Endodermal cell (in vitro differentiated cells): ENCODE data around the gene CATSPERB. TPM values are rescaled to one million over a fixed set of nuclear protein-coding genes. Genes with fewer than 3 reads are reported as not detected.

ENCODE experiments used
- DNase-seq: peaks from one replicate; pipeline ENCODE4 v3.0.0-alpha.2; 2017
- H3K27ac ChIP-seq: 2 replicates; pipeline ENCODE4 v1.5.1; 2013; ENCODE audit warnings: mild to moderate bottlenecking, low read depth, low read length, moderate library complexity
- H3K27me3 ChIP-seq: 2 replicates; pipeline ENCODE4 v1.6.1; 2013; ENCODE audit warnings: mild to moderate bottlenecking, low read length, moderate library complexity; ENCODE audit not compliant: insufficient read depth, control insufficient read depth, poor library complexity, severe bottlenecking
- H3K36me3 ChIP-seq: 2 replicates; pipeline ENCODE4 v1.7.0; 2013; ENCODE audit warnings: mild to moderate bottlenecking, low read length, moderate library complexity; ENCODE audit not compliant: control insufficient read depth, insufficient read depth
- H3K4me1 ChIP-seq: one replicate; pipeline ENCODE4 v1.7.0; 2013; ENCODE audit warnings: low read length; ENCODE audit not compliant: control insufficient read depth, insufficient read depth
- H3K4me3 ChIP-seq: 2 replicates; pipeline ENCODE4 v1.5.1; 2013; ENCODE audit warnings: mild to moderate bottlenecking, low read length, moderate library complexity
- H3K9ac ChIP-seq: 2 replicates; pipeline ENCODE4 v1.6.1; 2013; ENCODE audit warnings: mild to moderate bottlenecking, low read length, moderate library complexity; ENCODE audit not compliant: poor library complexity, severe bottlenecking; ENCODE audit errors: extremely low read depth
- H3K9me3 ChIP-seq: 2 replicates; pipeline ENCODE4 v1.6.1; 2013; ENCODE audit warnings: mild to moderate bottlenecking, low read length, moderate library complexity; ENCODE audit not compliant: control insufficient read depth
- H3K27ac Mint-ChIP-seq: 2 replicates; pipeline ENCODE4 v1.8.0; 2020; ENCODE audit warnings: mixed read lengths
- H3K27me3 Mint-ChIP-seq: 2 replicates; pipeline ENCODE4 v1.8.0; 2021; ENCODE audit warnings: mild to moderate bottlenecking, mixed read lengths; ENCODE audit not compliant: insufficient read depth
- H3K36me3 Mint-ChIP-seq: 2 replicates; pipeline ENCODE4 v1.8.0; 2020; ENCODE audit warnings: low read depth, mixed read lengths
- H3K4me1 Mint-ChIP-seq: 2 replicates; pipeline ENCODE4 v1.8.0; 2020; ENCODE audit warnings: mixed read lengths
- H3K4me3 Mint-ChIP-seq: 2 replicates; pipeline ENCODE4 v1.8.0; 2020; ENCODE audit warnings: mild to moderate bottlenecking, moderate library complexity, mixed read lengths
- H3K9me3 Mint-ChIP-seq: 2 replicates; pipeline ENCODE4 v1.8.0; 2020; ENCODE audit warnings: mild to moderate bottlenecking, mixed read lengths
- WGBS, 2 experiments: methylation state at CpG; one replicate each; pipeline versions ENCODE4 v1.1.5 to v1.1.7; 2013; ENCODE audit warnings: missing lambda C conversion rate in 2 of 2, mixed read lengths in 1 of 2; ENCODE audit not compliant: insufficient coverage in 1 of 2, insufficient read length in 1 of 2; 5-methylcytosine and 5-hydroxymethylcytosine counted together
- total RNA-seq, 2 donors: library from RNA; stranded (reverse); fragmentation: NEBNext Ultra II Directional in 1 of 2; extraction: Animal tissue kit (Norgen Biotek cat#: 25700) in 1 of 2; gene quantifications; 2 replicates in 1 of 2; 3 replicates in 1 of 2; pipeline ENCODE4 v1.2.1, GENCODE V29; 2021
- TF ChIP-seq, protein P1 (sequence below): fragments of 200-600 bp; sonication (generic); conservative IDR thresholded peaks from 2 replicates; pipeline ENCODE4 v1.5.0; 2021; ENCODE audit warnings: antibody characterized with exemption, mild to moderate bottlenecking

Gene CATSPERB
- total RNA-seq, 2 donors from 2014 or later = 0.64 TPM; not detected in 1

DNA sequence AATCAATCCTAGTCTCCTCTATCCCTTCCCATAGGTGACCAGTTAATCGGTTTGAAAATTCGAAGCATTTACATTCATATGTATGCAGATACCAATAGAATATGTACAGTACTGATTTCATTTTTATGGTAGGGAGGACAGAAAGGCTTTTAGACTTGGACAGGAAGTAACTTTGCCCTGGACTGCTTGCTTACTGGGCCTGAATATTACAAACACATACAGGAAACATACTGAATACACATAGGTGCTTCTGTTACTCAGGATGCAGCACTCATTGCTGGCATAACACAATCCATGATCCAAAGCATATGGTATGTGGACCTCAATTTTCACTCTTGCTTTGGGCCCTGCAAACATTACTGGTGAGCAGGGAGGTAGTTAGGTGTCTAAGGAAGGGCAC lies 71.1 kb downstream of the CATSPERB start:
- Histone ChIP-seq H3K4me3 (no peak overlapping the region), H3K4me1 (no peaks in the 10 kb centered on the region), H3K9me3 (no peaks in the 10 kb centered on the region), H3K9ac (no peak overlapping the region), H3K36me3 (no peaks in the 10 kb centered on the region), H3K27me3 (no peaks in the 10 kb centered on the region), H3K27ac (no peak overlapping the region)
- H3K4me1 Mint-ChIP-seq = no peaks in the 10 kb centered on the region
- TF ChIP-seq, protein P1, sequence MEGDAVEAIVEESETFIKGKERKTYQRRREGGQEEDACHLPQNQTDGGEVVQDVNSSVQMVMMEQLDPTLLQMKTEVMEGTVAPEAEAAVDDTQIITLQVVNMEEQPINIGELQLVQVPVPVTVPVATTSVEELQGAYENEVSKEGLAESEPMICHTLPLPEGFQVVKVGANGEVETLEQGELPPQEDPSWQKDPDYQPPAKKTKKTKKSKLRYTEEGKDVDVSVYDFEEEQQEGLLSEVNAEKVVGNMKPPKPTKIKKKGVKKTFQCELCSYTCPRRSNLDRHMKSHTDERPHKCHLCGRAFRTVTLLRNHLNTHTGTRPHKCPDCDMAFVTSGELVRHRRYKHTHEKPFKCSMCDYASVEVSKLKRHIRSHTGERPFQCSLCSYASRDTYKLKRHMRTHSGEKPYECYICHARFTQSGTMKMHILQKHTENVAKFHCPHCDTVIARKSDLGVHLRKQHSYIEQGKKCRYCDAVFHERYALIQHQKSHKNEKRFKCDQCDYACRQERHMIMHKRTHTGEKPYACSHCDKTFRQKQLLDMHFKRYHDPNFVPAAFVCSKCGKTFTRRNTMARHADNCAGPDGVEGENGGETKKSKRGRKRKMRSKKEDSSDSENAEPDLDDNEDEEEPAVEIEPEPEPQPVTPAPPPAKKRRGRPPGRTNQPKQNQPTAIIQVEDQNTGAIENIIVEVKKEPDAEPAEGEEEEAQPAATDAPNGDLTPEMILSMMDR = no peak
- WGBS, 2 experiments = 86% methylated on average over 1 of the region's 2 CpGs; no CpG with 5 or more reads in 1 of the 2 experiments
- no peaks in the 10 kb centered on the region for H3K9me3 Mint-ChIP-seq
- no peak overlapping the region for H3K27ac Mint-ChIP-seq
- no peaks in the 10 kb centered on the region for H3K36me3 Mint-ChIP-seq
- H3K27me3 Mint-ChIP-seq = no peaks in the 10 kb centered on the region
- DNase-seq = no peak
- H3K4me3 Mint-ChIP-seq = no peak overlapping the region

DNA sequence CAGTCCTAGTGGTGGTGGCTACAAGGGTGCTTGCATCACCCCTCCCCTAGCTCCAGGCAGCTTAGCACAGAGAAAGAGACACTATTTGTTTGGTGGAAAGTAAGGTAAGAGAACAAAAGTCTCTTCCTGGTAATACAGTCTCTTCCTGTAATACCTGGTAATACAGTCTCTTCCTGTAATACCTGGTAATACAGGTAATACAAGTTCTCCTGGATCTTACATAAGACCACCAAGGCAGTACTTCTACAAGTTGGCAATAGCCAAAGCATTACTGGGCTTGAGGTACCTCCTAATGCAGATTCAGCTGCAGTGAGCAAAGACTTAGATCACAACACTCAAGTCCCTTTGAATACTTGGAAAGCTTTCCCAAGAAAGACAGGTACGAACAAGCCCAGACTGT lies 77.0 kb downstream of the CATSPERB start:
- TF ChIP-seq, protein P1 = no peak
- no peak overlapping the region for H3K4me3 ChIP-seq
- no peak for DNase-seq
- no peak overlapping the region for H3K9ac ChIP-seq
- no peak overlapping the region for H3K4me3 Mint-ChIP-seq
- no peaks in the 10 kb centered on the region for H3K36me3 Mint-ChIP-seq
- H3K4me1 Mint-ChIP-seq = no peaks in the 10 kb centered on the region
- H3K27me3 Mint-ChIP-seq = no peaks in the 10 kb centered on the region
- 94% methylated on average over 1 of the region's 1 CpG; no CpG with 5 or more reads in 1 of the 2 experiments for WGBS, 2 experiments
- no peaks in the 10 kb centered on the region for H3K4me1 ChIP-seq
- H3K27ac ChIP-seq = no peak overlapping the region
- no peaks in the 10 kb centered on the region for H3K9me3 Mint-ChIP-seq
- H3K9me3 ChIP-seq = no peaks in the 10 kb centered on the region
- H3K27ac Mint-ChIP-seq = no peak overlapping the region
- no peaks in the 10 kb centered on the region for H3K36me3 ChIP-seq
- no peaks in the 10 kb centered on the region for H3K27me3 ChIP-seq

GRCh38 chr14:91653451-91653850 lies 78.4 kb downstream of the CATSPERB start:
- no peaks in the 10 kb centered on the region for H3K36me3 ChIP-seq
- H3K4me1 ChIP-seq = no peaks in the 10 kb centered on the region
- no peak overlapping the region for H3K27ac ChIP-seq
- H3K27me3 ChIP-seq = no peaks in the 10 kb centered on the region
- no peak overlapping the region for H3K4me3 ChIP-seq
- no peak for DNase-seq
- WGBS, 2 experiments = 80 to 87% methylated on average over 1 of the region's 2 CpGs
- H3K4me3 Mint-ChIP-seq = no peak overlapping the region
- no peaks in the 10 kb centered on the region for H3K4me1 Mint-ChIP-seq
- TF ChIP-seq, protein P1 = no peak
- H3K27me3 Mint-ChIP-seq = no peaks in the 10 kb centered on the region
- H3K9me3 Mint-ChIP-seq = no peaks in the 10 kb centered on the region
- H3K9ac ChIP-seq = no peak overlapping the region
- H3K36me3 Mint-ChIP-seq = no peaks in the 10 kb centered on the region
- no peaks in the 10 kb centered on the region for H3K9me3 ChIP-seq
- H3K27ac Mint-ChIP-seq = no peak overlapping the region
